Endothelial cell of umbilical vein (primary cell): Measurements from ENCODE around the gene LAX1.
"Not testable (repeated sequence)": the region's sequence is repeated elsewhere in the genome, so short reads cannot be mapped to it uniquely, and the experiment has no call there.

Experiments used
- CTCF ChIP-seq, 2 donors: IDR thresholded peaks; 1 replicate in 1 of 2; 2 replicates in 1 of 2; pipeline ENCODE4 v1.5.1; 2011; ENCODE audit warnings: low read length in 2 of 2, mild to moderate bottlenecking in 2 of 2, moderate library complexity in 2 of 2, control low read depth in 1 of 2, inconsistent platforms in 1 of 2, low read depth in 1 of 2; ENCODE audit not compliant: insufficient read depth in 1 of 2; ENCODE audit errors: extremely low read depth in 1 of 2
- EZH2 ChIP-seq: IDR thresholded peaks from 2 replicates; pipeline ENCODE4 v1.6.1; 2012; ENCODE audit warnings: borderline replicate concordance, low read depth, mild to moderate bottlenecking, moderate library complexity, low read length, inconsistent platforms; ENCODE audit not compliant: severe bottlenecking
- POLR2A ChIP-seq: IDR thresholded peaks from 2 replicates; pipeline ENCODE4 v1.6.1; 2012; ENCODE audit warnings: low read depth, mild to moderate bottlenecking, control low read depth, low read length

- not testable (repeated sequence) for TF ChIP-seq EZH2; POLR2A; CTCF (IDR thresholded peaks at IDR 0.05; ENCODE audit: extremely low read depth in 1 of 2, insufficient read depth in 1 of 2, low read depth in 1 of 2, low read length in 2 of 2)
Observed at GRCh38 chr1:203793561-203793960, 28.6 kb downstream of the LAX1 start.
